Measurements from ENCODE around the gene SCNM1. TPM values are rescaled to one million over a fixed set of nuclear protein-coding genes. Genes with fewer than 3 reads are reported as not detected.
"Not testable (repeated sequence)": the region's sequence is repeated elsewhere in the genome, so short reads cannot be mapped to it uniquely, and the experiment has no call there.

Gene SCNM1
- total and polyA plus RNA-seq, 4 donors: 30.0 to 73.8 (median 41.0) TPM

GRCh38 chr1:151193856-151194255, 27.9 kb downstream of the SCNM1 start:
- Histone ChIP-seq H3K9ac (ENCODE audit: insufficient read depth in 1 of 2, low read length in 2 of 2) (no peak overlapping the region), H3K36me3 (ENCODE audit: control insufficient read depth in 4 of 4, insufficient read depth in 4 of 4, low read length in 4 of 4) (peaks cover 0 to 3% (median 0%) of the 10 kb centered on the region in 4 donors), H3K4me1 (ENCODE audit: control insufficient read depth in 5 of 5, insufficient read depth in 5 of 5, low read length in 5 of 5) (peaks cover 0 to 6% (median 4%) of the 10 kb centered on the region in 5 donors), H3K9me3 (ENCODE audit: control insufficient read depth in 4 of 4, insufficient read depth in 3 of 4, low read length in 3 of 4) (no peaks in the 10 kb centered on the region), H3K4me3 (no peak overlapping the region), H3K27me3 (ENCODE audit: control insufficient read depth in 3 of 3, insufficient read depth in 3 of 3, low read length in 2 of 3) (no peaks in the 10 kb centered on the region), H3K27ac (ENCODE audit: low read depth in 1 of 2, low read length in 1 of 2) (no peak overlapping the region)
- no peak for ATAC-seq (ENCODE audit: insufficient read depth, low FRiP score)
- no peak for DNase-seq
- TF ChIP-seq CTCF (IDR thresholded peaks at IDR 0.05; ENCODE audit: control extremely low read depth, extremely low read depth): no peak
- WGBS, 2 donors: 81 to 89% methylated on average over 1 of the region's 1 CpG

DNA sequence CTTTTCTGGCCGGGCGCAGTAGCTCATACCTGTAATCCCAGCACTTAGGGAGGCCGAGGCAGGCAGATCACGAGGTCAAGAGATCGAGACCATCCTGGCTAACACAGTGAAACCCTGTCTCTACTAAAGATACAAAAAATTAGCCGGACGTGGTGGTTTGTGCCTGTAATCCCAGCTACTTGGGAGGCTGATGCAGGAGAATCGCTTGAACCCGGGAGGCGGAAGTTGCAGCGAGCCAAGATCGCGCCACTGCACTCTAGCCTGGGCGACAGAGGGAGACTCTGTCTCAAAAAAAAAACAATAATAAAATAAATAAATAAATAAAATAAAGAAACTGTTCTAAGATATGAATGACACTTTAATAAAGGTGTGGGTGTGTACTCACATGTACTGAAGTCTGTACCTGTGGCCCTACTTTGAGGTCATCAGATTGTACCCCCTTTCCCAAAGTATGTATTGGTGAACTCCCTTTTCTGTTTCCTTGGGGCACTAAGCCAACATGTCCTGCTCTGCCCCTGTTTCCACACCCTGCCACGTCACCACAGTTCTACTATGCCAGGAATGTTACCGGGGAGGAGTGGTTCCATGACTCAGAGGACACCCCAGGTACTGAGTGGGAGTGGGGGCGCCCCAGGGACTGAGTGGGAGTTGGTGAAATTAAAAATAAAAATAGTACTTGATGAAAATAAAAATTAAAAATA, 29.1 kb downstream of the SCNM1 start:
- not testable (repeated sequence) for H3K27ac ChIP-seq (ENCODE audit: low read depth in 1 of 2, low read length in 1 of 2); ATAC-seq (ENCODE audit: insufficient read depth, low FRiP score); H3K36me3 ChIP-seq (ENCODE audit: control insufficient read depth in 4 of 4, insufficient read depth in 4 of 4, low read length in 4 of 4); H3K4me3 ChIP-seq; DNase-seq; H3K4me1 ChIP-seq (ENCODE audit: control insufficient read depth in 5 of 5, insufficient read depth in 5 of 5, low read length in 5 of 5); H3K27me3 ChIP-seq (ENCODE audit: control insufficient read depth in 3 of 3, insufficient read depth in 3 of 3, low read length in 2 of 3); H3K9ac ChIP-seq (ENCODE audit: insufficient read depth in 1 of 2, low read length in 2 of 2); H3K9me3 ChIP-seq (ENCODE audit: control insufficient read depth in 4 of 4, insufficient read depth in 3 of 4, low read length in 3 of 4)
- 66 to 77% methylated on average over 17 of the region's 17 CpGs for WGBS, 2 donors

DNA sequence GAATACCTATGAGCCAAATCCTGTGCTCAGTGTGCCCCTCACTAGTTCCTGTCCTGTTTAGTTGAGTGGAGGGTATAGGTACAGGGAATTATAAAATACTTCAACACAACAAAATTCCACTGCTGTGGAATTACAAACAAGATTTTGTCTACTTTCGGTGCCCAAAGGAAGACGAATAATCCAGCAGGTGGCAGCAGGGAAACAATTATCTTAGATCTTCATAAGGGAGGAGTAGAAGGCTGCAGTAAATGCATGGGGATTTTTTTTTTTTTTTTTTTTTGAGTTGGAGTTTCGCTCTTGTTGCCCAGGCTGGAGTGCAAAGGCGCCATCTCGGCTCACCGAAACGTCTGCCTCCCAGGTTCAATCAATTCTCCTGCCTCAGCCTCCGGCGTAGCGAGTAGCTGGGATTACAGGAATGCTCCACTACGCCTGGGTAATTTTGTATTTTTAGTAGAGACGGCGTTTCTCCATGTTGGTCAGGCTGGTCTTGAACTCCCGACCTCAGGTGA, 30.4 kb downstream of the SCNM1 start:
- Histone ChIP-seq H3K36me3 (ENCODE audit: control insufficient read depth in 4 of 4, insufficient read depth in 4 of 4, low read length in 4 of 4) (peaks cover 0 to 5% (median 0%) of the 10 kb centered on the region in 4 donors), H3K4me1 (ENCODE audit: control insufficient read depth in 5 of 5, insufficient read depth in 5 of 5, low read length in 5 of 5) (peaks cover 0 to 11% (median 3%) of the 10 kb centered on the region in 5 donors), H3K4me3 (no peak overlapping the region), H3K9ac (ENCODE audit: insufficient read depth in 1 of 2, low read length in 2 of 2) (no peak overlapping the region), H3K27me3 (ENCODE audit: control insufficient read depth in 3 of 3, insufficient read depth in 3 of 3, low read length in 2 of 3) (no peaks in the 10 kb centered on the region), H3K27ac (ENCODE audit: low read depth in 1 of 2, low read length in 1 of 2) (no peak overlapping the region), H3K9me3 (ENCODE audit: control insufficient read depth in 4 of 4, insufficient read depth in 3 of 4, low read length in 3 of 4) (no peaks in the 10 kb centered on the region)
- TF ChIP-seq CTCF (IDR thresholded peaks at IDR 0.05; ENCODE audit: control extremely low read depth, extremely low read depth): peak; percentile 66
- ATAC-seq (ENCODE audit: insufficient read depth, low FRiP score) (no peak), DNase-seq (peak; percentile 58 to 88 (median 88))
- 33 to 41% methylated on average over 13 to 14 of the region's 14 CpGs for WGBS, 2 donors

GRCh38 chr1:151197863-151198253, 31.9 kb downstream of the SCNM1 start:
- ATAC-seq (ENCODE audit: insufficient read depth, low FRiP score): no peak
- peaks cover 0 to 20% (median 3%) of the 10 kb centered on the region in 5 donors for H3K4me1 ChIP-seq (ENCODE audit: control insufficient read depth in 5 of 5, insufficient read depth in 5 of 5, low read length in 5 of 5)
- no peak for DNase-seq

More at GRCh38 chr1:151197863-151198253, 31.9 kb downstream of the SCNM1 start:
- no peak for TF ChIP-seq CTCF (IDR thresholded peaks at IDR 0.05; ENCODE audit: control extremely low read depth, extremely low read depth)
- Histone ChIP-seq H3K27ac (ENCODE audit: low read depth in 1 of 2, low read length in 1 of 2) (peak overlapping the region; percentile 73 to 94), H3K9ac (ENCODE audit: insufficient read depth in 1 of 2, low read length in 2 of 2) (peak overlapping the region in 1 of 2 donors; percentile 45), H3K36me3 (ENCODE audit: control insufficient read depth in 4 of 4, insufficient read depth in 4 of 4, low read length in 4 of 4) (peaks cover 0 to 5% (median 4%) of the 10 kb centered on the region in 4 donors), H3K27me3 (ENCODE audit: control insufficient read depth in 3 of 3, insufficient read depth in 3 of 3, low read length in 2 of 3) (no peaks in the 10 kb centered on the region), H3K4me3 (no peak overlapping the region), H3K9me3 (ENCODE audit: control insufficient read depth in 4 of 4, insufficient read depth in 3 of 4, low read length in 3 of 4) (no peaks in the 10 kb centered on the region)
- WGBS, 2 donors: 9 to 19% methylated on average over 10 of the region's 10 CpGs
